A549 (cell line): ENCODE measurements around the gene OVAAL. TPM values are rescaled to one million over a fixed set of nuclear protein-coding genes. Genes with fewer than 3 reads are reported as not detected.
A peak's percentile ranks its signal among the peaks of the same experiment; 100 is the strongest.

Experiments
- ATAC-seq, 2 experiments: fragments of 200-7000 bp in 1 of 2; fragments of >200 bp in 1 of 2; cut with Nextera tagmentation in 1 of 2; cut with Tn5 transposase in 1 of 2; 3 replicates each; pipeline versions ENCODE4 v1.8.0 to v1.9.1; 2018 to 2020; ENCODE audit warnings: mild to moderate bottlenecking in 1 of 2, moderate library complexity in 1 of 2
- CTCF ChIA-PET: fragments of 300-600 bp; sonication (Branson Sonifier 250); formaldehyde crosslinking; extraction: SDS; loops from one replicate; lab custom pipeline; 2021; ENCODE audit warnings: antibody characterized with exemption, inconsistent platforms; lab: Yijun Ruan, JAX
- POLR2A ChIA-PET: fragments of 350-600 bp; formaldehyde crosslinking; extraction: SDS; loops from one replicate; lab custom pipeline; 2021; ENCODE audit warnings: antibody characterized with exemption, inconsistent platforms; lab: Yijun Ruan, JAX
- DNase-seq, 2 experiments: peaks; one replicate each; pipeline versions ENCODE4 v3.0.0 to v3.0.0-alpha.2; 2011 to 2016; ENCODE audit warnings: low read depth in 1 of 2, low spot score in 1 of 2
- FAIRE-seq: peaks from 2 replicates; lab custom pipeline; 2011; peaks lifted over from hg19 to GRCh38; lab: Jason Lieb, UNC
- H3K27ac ChIP-seq, 2 experiments: fragments of >200 bp; sonication (Bioruptor Twin); formaldehyde crosslinking; 3 replicates each; pipeline ENCODE4 v1.5.1; 2016 to 2017
- H3K4me1 ChIP-seq: fragments of >200 bp; sonication (Bioruptor Twin); formaldehyde crosslinking; 3 replicates; pipeline ENCODE4 v1.6.1; 2016
- H3K4me2 ChIP-seq: fragments of >200 bp; sonication (Bioruptor Twin); formaldehyde crosslinking; 3 replicates; pipeline ENCODE4 v1.6.1; 2016
- H3K4me3 ChIP-seq: fragments of >200 bp; sonication (Bioruptor Twin); formaldehyde crosslinking; 3 replicates; pipeline ENCODE4 v1.5.1; 2016
- H3K9me3 ChIP-seq: fragments of >200 bp; sonication (Bioruptor Twin); formaldehyde crosslinking; 3 replicates; pipeline ENCODE4 v1.6.1; 2016
- ATOH8 ChIP-seq: fragments of 250-450 bp; sonication (Bioruptor Pico); IDR thresholded peaks from 2 replicates; pipeline ENCODE4 v1.5.0; 2020; ENCODE audit warnings: low read depth, mild to moderate bottlenecking, moderate library complexity
- BHLHE40 ChIP-seq: IDR thresholded peaks from 2 replicates; pipeline ENCODE4 v1.6.1; 2012; ENCODE audit warnings: low read depth, low read length, inconsistent platforms
- CBX8 ChIP-seq: fragments of 200-600 bp; sonication (generic); IDR thresholded peaks from 2 replicates; pipeline ENCODE4 v1.6.1; 2016
- CEBPB ChIP-seq, 2 experiments: fragments of >200 bp in 1 of 2; sonication (Bioruptor Twin) in 1 of 2; formaldehyde crosslinking in 1 of 2; IDR thresholded peaks; 2 replicates each; pipeline ENCODE4 v1.6.1; 2012 to 2016
- E2F6 ChIP-seq: IDR thresholded peaks from 2 replicates; pipeline ENCODE4 v1.6.1; 2012; ENCODE audit warnings: low read depth, borderline replicate concordance
- EHMT2 ChIP-seq: fragments of 200-600 bp; sonication (generic); IDR thresholded peaks from 2 replicates; pipeline ENCODE4 v1.6.1; 2016; ENCODE audit warnings: antibody characterized with exemption, low read depth, mild to moderate bottlenecking, moderate library complexity
- FOSL2 ChIP-seq, 2 experiments: fragments of 450-650 bp in 1 of 2; fragments of >200 bp in 1 of 2; sonication (Bioruptor Twin) in 1 of 2; formaldehyde crosslinking; IDR thresholded peaks; 2 replicates each; pipeline versions ENCODE4 v1.5.0 to v1.6.1; 2016 to 2020; ENCODE audit warnings: mild to moderate bottlenecking in 1 of 2, moderate library complexity in 1 of 2
- HMGXB4 ChIP-seq: fragments of 250-450 bp; sonication (Bioruptor Pico); IDR thresholded peaks from 2 replicates; pipeline ENCODE4 v1.5.0; 2021; ENCODE audit warnings: mild to moderate bottlenecking, moderate library complexity, borderline replicate concordance
- HOXB13 ChIP-seq: fragments of 250-450 bp; sonication (Bioruptor Pico); IDR thresholded peaks from 2 replicates; pipeline ENCODE4 v1.5.0; 2020; ENCODE audit warnings: low read depth, mild to moderate bottlenecking, moderate library complexity
- HOXB5 ChIP-seq: fragments of 250-450 bp; sonication (Bioruptor Pico); IDR thresholded peaks from 2 replicates; pipeline ENCODE4 v1.5.0; 2020; ENCODE audit warnings: mild to moderate bottlenecking, moderate library complexity
- NFE2L2 ChIP-seq: fragments of 150-350 bp; conservative IDR thresholded peaks from 2 replicates; pipeline ENCODE4 v1.6.1; 2014; ENCODE audit warnings: low read length
- PHF8 ChIP-seq: fragments of 200-600 bp; sonication (generic); IDR thresholded peaks from 2 replicates; pipeline ENCODE4 v1.6.1; 2016; ENCODE audit warnings: low read depth, mild to moderate bottlenecking, antibody characterized with exemption, moderate library complexity, borderline replicate concordance
- RFX5 ChIP-seq: fragments of 450-650 bp; IDR thresholded peaks from 2 replicates; pipeline ENCODE4 v1.7.1; 2014; ENCODE audit warnings: antibody characterized with exemption, mild to moderate bottlenecking, moderate library complexity
- SMC3 ChIP-seq: fragments of >200 bp; sonication (Bioruptor Twin); formaldehyde crosslinking; IDR thresholded peaks from 3 replicates; pipeline ENCODE4 v1.6.1; 2018; ENCODE audit warnings: inconsistent platforms
- USF2 ChIP-seq: fragments of 450-650 bp; IDR thresholded peaks from 2 replicates; pipeline ENCODE4 v1.6.1; 2014; ENCODE audit warnings: antibody characterized with exemption
- WGBS: methylation state at CpG from one replicate; pipeline ENCODE4 v1.1.6; 2017; ENCODE audit errors: missing lambda C conversion rate; 5-methylcytosine and 5-hydroxymethylcytosine counted together
- polyA plus RNA-seq, 4 experiments: library from polyadenylated mRNA; depleted of rRNA in 3 of 4; stranded (reverse); fragments of >200 nt; fragmentation: RNase III in 1 of 4; extraction: RNeasy Plus Mini Kit Qiagen cat#74134 plus additional on column Dnase treatment in 1 of 4; gene quantifications; 2 replicates in 3 of 4; 3 replicates in 1 of 4; pipeline ENCODE4 v1.2.3, GENCODE V29; 2011 to 2017

OVAAL gene
- polyA plus RNA-seq, 2 of the 4 experiments (the other 2 are of a cell fraction), result 0.08 TPM; not detected in 1

GRCh38 chr1:180524915-180525714 is 33.6 kb upstream of the OVAAL start:
- DNase-seq (no peak), ATAC-seq (no peak), FAIRE-seq (no peak)
- no peak for TF ChIP-seq SMC3
- no peak for TF ChIP-seq FOSL2 (IDR thresholded peaks at IDR 0.05)
- no peak for TF ChIP-seq FOSL2 (CRISPR knock-in tag; IDR thresholded peaks at IDR 0.05)
- TF ChIP-seq HOXB5 (CRISPR knock-in tag), result no peak
- TF ChIP-seq HOXB13 (CRISPR knock-in tag), result no peak
- TF ChIP-seq RFX5, result no peak
- no peak for TF ChIP-seq CBX8
- TF ChIP-seq USF2, result no peak
- no peak for TF ChIP-seq CEBPB (IDR thresholded peaks at IDR 0.05)
- no peak for TF ChIP-seq ATOH8
- Histone ChIP-seq H3K4me3 (no peak overlapping the region), H3K4me2 (no peak overlapping the region), H3K27ac (peak overlapping the region in 1 of 2 experiments; percentile 51; a peak in 2 of 6 replicates), H3K9me3 (no peaks in the 10 kb centered on the region), H3K4me1 (peaks cover 25% of the 10 kb centered on the region)
- CTCF ChIA-PET, result interaction anchor here (0.6 to 3.1 kb wide), 9 partner anchors 8 to 618 kb away, joined by 3 to 23 read pairs (median 3); no protein-coding TSS in a partner anchor
- 63% methylated on average over 7 of the region's 7 CpGs for WGBS
- POLR2A ChIA-PET, result no interaction called here

GRCh38 chr1:180525715-180526039 is 33.1 kb upstream of the OVAAL start:
- CTCF ChIA-PET, result interaction anchor here (0.6 to 3.1 kb wide), 10 partner anchors 10 to 617 kb away, joined by 3 to 23 read pairs (median 3); no protein-coding TSS in a partner anchor
- peak overlapping the region in 1 of 2 experiments; percentile 51; a peak in 1 of 6 replicates for H3K27ac ChIP-seq

GRCh38 chr1:180527101-180527669 is 31.6 kb upstream of the OVAAL start:
- 67% methylated on average over 5 of the region's 5 CpGs for WGBS
- FAIRE-seq (no peak), DNase-seq (peak in 1 of 2 experiments; percentile 36), ATAC-seq (peak; percentile 46 to 72; a peak in 4 of 6 replicates)
- H3K4me1 ChIP-seq, result peaks cover 22% of the 10 kb centered on the region
- peak overlapping the region; percentile 33; the same call in 1 of the 3 replicates for H3K4me2 ChIP-seq
- no peak overlapping the region for H3K4me3 ChIP-seq
- TF ChIP-seq NFE2L2 (no peak), E2F6 (no peak), HMGXB4 (no peak), PHF8 (no peak)
- no peaks in the 10 kb centered on the region for H3K9me3 ChIP-seq
- ChIA-PET CTCF (interaction anchor here (0.6 to 3.0 kb wide), 4 partner anchors 11 to 354 kb away, joined by 3 to 21 read pairs (median 4); no protein-coding TSS in a partner anchor), POLR2A (no interaction called here)
- peak overlapping the region; percentile 8 to 23; a peak in 2 of 6 replicates for H3K27ac ChIP-seq

More at GRCh38 chr1:180525715-180526039, 33.1 kb upstream of the OVAAL start:
- TF ChIP-seq EHMT2, result no peak
- TF ChIP-seq BHLHE40, result no peak
- TF ChIP-seq, all 56 proteins: peak for 0
- Histone ChIP-seq H3K9me3 (no peaks in the 10 kb centered on the region), H3K4me3 (no peak overlapping the region), H3K4me2 (no peak overlapping the region), H3K4me1 (peaks cover 30% of the 10 kb centered on the region)
- FAIRE-seq, result no peak
- no peak for DNase-seq
- ATAC-seq, result peak in 1 of 2 experiments; percentile 56; a peak in 2 of 6 replicates
- POLR2A ChIA-PET, result no interaction called here
- WGBS, result 29% methylated on average over 2 of the region's 2 CpGs
